K562 (cell line): ENCODE data around the gene PPP1R13L. TPM values are rescaled to one million over a fixed set of nuclear protein-coding genes. Genes with fewer than 3 reads are reported as not detected.
A peak's percentile ranks its signal among the peaks of the same experiment; 100 is the strongest.

Source experiments
- CBX2 ChIP-seq: fragments of 200-600 bp; sonication (generic); IDR thresholded peaks from one replicate; pipeline ENCODE4 v1.6.1; 2012; ENCODE audit warnings: mild to moderate bottlenecking, low read length, inconsistent platforms; ENCODE audit not compliant: insufficient read depth, poor library complexity, severe bottlenecking
- CHD2 ChIP-seq: IDR thresholded peaks from 2 replicates; pipeline ENCODE4 v1.6.1; 2011; ENCODE audit warnings: low read depth, low read length
- CREB1 ChIP-seq, 2 experiments: sonication (generic) in 1 of 2; formaldehyde crosslinking in 1 of 2; IDR thresholded peaks; 2 replicates each; pipeline versions ENCODE4 v1.6.1 to v1.8.0; 2012 to 2022; ENCODE audit warnings: inconsistent platforms in 1 of 2, mild to moderate bottlenecking in 1 of 2, missing genetic modification reagents in 1 of 2, moderate library complexity in 1 of 2
- DACH1 ChIP-seq: fragments of 450-650 bp; IDR thresholded peaks from 2 replicates; pipeline ENCODE4 v1.6.1; 2018; ENCODE audit not compliant: partially characterized antibody
- MCM3 ChIP-seq: fragments of 450-650 bp; IDR thresholded peaks from 2 replicates; pipeline ENCODE4 v1.6.1; 2016
- NFRKB ChIP-seq: fragments of 450-650 bp; IDR thresholded peaks from 2 replicates; pipeline ENCODE4 v1.6.1; 2016; ENCODE audit warnings: low read depth
- PHF21A ChIP-seq: fragments of 450-650 bp; IDR thresholded peaks from 2 replicates; pipeline ENCODE4 v1.6.1; 2017; ENCODE audit warnings: low read depth, borderline replicate concordance
- POLR3G ChIP-seq: IDR thresholded peaks from 2 replicates; pipeline ENCODE4 v1.6.1; 2011; ENCODE audit not compliant: insufficient read length, insufficient replicate concordance; ENCODE audit errors: extremely low read depth
- RBM25 ChIP-seq: fragments of 200-400 bp; formaldehyde crosslinking; IDR thresholded peaks from 2 replicates; pipeline ENCODE4 v1.6.1; 2018; ENCODE audit warnings: low read length, low read depth, moderate library complexity; ENCODE audit not compliant: severe bottlenecking
- RFX5 ChIP-seq: IDR thresholded peaks from 2 replicates; pipeline ENCODE4 v1.6.1; 2011; ENCODE audit warnings: low read depth, mild to moderate bottlenecking, improper control_type of control experiment, low read length
- ZNF780A ChIP-seq: fragments of 250-450 bp; sonication (Bioruptor Pico); IDR thresholded peaks from 2 replicates; pipeline ENCODE4 v1.5.0; 2021; ENCODE audit warnings: mild to moderate bottlenecking
- polyA plus RNA-seq, 8 experiments: library from polyadenylated mRNA; depleted of rRNA in 4 of 8; stranded (reverse) in 5 of 8; unstranded in 3 of 8; fragments of >200 nt; fragmentation: Nextera tagmentation in 2 of 8; fragmentation: Illumina TruSeq in 1 of 8; extraction: Ambion mirVana in 2 of 8; extraction: Trizol in 1 of 8; gene quantifications; 2 replicates each; pipeline versions ENCODE4 v1.2.1 to v1.2.3, GENCODE V29; 2011 to 2014; ENCODE audit warnings: inconsistent platforms in 1 of 8, missing spikeins in 1 of 8
- total RNA-seq, 7 experiments: library from RNA; depleted of rRNA in 6 of 7; stranded (reverse); fragments of >200 nt in 6 of 7; fragmentation: Illumina TruSeq in 2 of 7; extraction: Trizol in 2 of 7; gene quantifications; 2 replicates each; pipeline versions ENCODE4 v1.2.1 to v1.2.3, GENCODE V29; 2011 to 2021; ENCODE audit warnings: low replicate concordance in 1 of 7
- TF ChIP-seq, protein P1 (sequence below): fragments of 450-650 bp; IDR thresholded peaks from 2 replicates; pipeline ENCODE4 v1.6.1; 2016; ENCODE audit warnings: low read depth
- TF ChIP-seq, protein P2 (sequence below): sonication (generic); formaldehyde crosslinking; IDR thresholded peaks from 2 replicates; pipeline ENCODE4 v1.8.0; 2022; ENCODE audit warnings: missing genetic modification reagents, mild to moderate bottlenecking, moderate library complexity, borderline replicate concordance
- TF ChIP-seq, protein P3 (sequence below), 3 experiments: fragments of 200-800 bp in 1 of 3; fragments of 250-450 bp in 1 of 3; fragments of 450-650 bp in 1 of 3; sonication (Bioruptor Pico) in 1 of 3; sonication (Bioruptor generic) in 1 of 3; formaldehyde crosslinking in 1 of 3; IDR thresholded peaks; 2 replicates each; pipeline versions ENCODE4 v1.6.1 to v1.8.0; 2016 to 2022; ENCODE audit warnings: mild to moderate bottlenecking in 2 of 3, missing genetic modification characterization in 2 of 3, missing compliant biosample characterization in 1 of 3, moderate library complexity in 1 of 3

The PPP1R13L gene
- total and polyA plus RNA-seq, 9 of the 15 experiments (the other 6 are each of a cell fraction or from before 2014, with no cell fraction given) = 0.32 to 6.7 (median 2.0) TPM

DNA sequence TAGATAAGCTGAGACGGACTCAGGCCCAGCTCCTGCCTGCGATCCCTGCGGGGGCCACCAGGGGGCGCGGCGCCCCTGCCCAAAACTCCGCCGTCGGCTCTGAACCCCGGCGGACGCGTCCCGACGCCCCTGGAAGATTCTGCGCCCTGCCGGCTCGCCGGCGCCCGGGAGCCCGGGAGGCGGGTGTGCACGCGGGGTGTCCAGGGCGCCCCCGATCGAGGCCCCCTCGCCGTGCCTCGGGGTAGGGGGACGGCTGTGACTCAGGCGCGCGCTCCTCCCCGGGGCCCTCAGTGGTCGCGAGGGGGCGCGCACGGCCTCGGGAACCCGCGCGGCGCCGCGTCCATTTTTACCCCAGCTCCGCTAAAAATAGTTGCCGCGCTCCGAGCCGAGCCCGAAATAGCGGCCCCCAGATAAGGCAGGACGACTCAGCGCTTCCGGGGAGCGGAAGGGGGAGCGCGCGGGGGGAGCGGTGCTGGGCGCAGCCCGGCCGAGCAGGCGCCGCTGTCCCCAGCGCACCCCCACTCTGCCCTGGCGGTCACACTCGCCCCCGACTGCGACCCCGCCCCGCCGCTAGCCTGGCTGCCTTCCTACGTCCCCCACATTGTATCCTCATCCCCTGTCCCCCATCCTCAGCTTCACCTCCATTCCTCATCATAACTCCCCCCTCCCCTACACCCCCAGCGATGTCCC, 34.8 kb upstream of the PPP1R13L start (continued):
- TF ChIP-seq CREB1 (IDR thresholded peaks at IDR 0.05) (peak; percentile 62; the same call in 1 of the 2 replicates), CREB1 (CRISPR knock-in tag; IDR thresholded peaks at IDR 0.05) (no peak), MCM3 (no peak), CHD2 (no peak), ZNF780A (CRISPR knock-in tag) (no peak), PHF21A (no peak), DACH1 (peak; percentile 26), RFX5 (no peak), NFRKB (no peak), CBX2 (no peak), POLR3G (no peak), RBM25 (peak; percentile 61)
- TF ChIP-seq, protein P1, sequence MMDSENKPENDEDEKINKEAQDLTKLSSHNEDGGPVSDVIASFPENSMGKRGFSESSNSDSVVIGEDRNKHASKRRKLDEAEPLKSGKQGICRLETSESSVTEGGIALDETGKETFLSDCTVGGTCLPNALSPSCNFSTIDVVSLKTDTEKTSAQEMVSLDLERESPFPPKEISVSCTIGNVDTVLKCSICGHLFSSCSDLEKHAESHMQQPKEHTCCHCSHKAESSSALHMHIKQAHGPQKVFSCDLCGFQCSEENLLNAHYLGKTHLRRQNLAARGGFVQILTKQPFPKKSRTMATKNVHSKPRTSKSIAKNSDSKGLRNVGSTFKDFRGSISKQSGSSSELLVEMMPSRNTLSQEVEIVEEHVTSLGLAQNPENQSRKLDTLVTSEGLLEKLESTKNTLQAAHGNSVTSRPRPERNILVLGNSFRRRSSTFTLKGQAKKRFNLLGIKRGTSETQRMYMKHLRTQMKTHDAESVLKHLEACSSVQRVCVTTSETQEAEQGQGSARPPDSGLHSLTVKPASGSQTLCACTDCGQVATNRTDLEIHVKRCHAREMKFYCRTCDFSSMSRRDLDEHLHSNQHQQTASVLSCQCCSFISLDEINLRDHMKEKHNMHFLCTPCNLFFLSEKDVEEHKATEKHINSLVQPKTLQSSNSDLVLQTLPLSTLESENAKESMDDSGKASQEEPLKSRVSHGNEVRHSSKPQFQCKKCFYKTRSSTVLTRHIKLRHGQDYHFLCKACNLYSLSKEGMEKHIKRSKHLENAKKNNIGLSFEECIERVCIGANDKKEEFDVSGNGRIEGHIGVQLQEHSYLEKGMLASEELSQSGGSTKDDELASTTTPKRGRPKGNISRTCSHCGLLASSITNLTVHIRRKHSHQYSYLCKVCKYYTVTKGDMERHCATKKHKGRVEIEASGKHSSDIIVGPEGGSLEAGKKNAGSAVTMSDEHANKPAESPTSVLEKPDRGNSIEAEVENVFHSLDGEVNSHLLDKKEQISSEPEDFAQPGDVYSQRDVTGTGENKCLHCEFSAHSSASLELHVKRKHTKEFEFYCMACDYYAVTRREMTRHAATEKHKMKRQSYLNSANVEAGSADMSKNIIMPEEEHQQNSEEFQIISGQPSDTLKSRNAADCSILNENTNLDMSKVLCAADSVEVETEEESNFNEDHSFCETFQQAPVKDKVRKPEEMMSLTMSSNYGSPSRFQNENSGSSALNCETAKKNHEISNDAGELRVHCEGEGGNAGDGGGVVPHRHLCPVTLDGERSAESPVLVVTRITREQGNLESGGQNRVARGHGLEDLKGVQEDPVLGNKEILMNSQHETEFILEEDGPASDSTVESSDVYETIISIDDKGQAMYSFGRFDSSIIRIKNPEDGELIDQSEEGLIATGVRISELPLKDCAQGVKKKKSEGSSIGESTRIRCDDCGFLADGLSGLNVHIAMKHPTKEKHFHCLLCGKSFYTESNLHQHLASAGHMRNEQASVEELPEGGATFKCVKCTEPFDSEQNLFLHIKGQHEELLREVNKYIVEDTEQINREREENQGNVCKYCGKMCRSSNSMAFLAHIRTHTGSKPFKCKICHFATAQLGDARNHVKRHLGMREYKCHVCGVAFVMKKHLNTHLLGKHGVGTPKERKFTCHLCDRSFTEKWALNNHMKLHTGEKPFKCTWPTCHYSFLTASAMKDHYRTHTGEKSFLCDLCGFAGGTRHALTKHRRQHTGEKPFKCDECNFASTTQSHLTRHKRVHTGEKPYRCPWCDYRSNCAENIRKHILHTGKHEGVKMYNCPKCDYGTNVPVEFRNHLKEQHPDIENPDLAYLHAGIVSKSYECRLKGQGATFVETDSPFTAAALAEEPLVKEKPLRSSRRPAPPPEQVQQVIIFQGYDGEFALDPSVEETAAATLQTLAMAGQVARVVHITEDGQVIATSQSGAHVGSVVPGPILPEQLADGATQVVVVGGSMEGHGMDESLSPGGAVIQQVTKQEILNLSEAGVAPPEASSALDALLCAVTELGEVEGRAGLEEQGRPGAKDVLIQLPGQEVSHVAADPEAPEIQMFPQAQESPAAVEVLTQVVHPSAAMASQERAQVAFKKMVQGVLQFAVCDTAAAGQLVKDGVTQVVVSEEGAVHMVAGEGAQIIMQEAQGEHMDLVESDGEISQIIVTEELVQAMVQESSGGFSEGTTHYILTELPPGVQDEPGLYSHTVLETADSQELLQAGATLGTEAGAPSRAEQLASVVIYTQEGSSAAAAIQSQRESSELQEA = no peak
- TF ChIP-seq, protein P2, sequence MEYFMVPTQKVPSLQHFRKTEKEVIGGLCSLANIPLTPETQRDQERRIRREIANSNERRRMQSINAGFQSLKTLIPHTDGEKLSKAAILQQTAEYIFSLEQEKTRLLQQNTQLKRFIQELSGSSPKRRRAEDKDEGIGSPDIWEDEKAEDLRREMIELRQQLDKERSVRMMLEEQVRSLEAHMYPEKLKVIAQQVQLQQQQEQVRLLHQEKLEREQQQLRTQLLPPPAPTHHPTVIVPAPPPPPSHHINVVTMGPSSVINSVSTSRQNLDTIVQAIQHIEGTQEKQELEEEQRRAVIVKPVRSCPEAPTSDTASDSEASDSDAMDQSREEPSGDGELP (CRISPR knock-in tag) = peak; percentile 67; the same call in 1 of the 2 replicates
- TF ChIP-seq, protein P3, sequence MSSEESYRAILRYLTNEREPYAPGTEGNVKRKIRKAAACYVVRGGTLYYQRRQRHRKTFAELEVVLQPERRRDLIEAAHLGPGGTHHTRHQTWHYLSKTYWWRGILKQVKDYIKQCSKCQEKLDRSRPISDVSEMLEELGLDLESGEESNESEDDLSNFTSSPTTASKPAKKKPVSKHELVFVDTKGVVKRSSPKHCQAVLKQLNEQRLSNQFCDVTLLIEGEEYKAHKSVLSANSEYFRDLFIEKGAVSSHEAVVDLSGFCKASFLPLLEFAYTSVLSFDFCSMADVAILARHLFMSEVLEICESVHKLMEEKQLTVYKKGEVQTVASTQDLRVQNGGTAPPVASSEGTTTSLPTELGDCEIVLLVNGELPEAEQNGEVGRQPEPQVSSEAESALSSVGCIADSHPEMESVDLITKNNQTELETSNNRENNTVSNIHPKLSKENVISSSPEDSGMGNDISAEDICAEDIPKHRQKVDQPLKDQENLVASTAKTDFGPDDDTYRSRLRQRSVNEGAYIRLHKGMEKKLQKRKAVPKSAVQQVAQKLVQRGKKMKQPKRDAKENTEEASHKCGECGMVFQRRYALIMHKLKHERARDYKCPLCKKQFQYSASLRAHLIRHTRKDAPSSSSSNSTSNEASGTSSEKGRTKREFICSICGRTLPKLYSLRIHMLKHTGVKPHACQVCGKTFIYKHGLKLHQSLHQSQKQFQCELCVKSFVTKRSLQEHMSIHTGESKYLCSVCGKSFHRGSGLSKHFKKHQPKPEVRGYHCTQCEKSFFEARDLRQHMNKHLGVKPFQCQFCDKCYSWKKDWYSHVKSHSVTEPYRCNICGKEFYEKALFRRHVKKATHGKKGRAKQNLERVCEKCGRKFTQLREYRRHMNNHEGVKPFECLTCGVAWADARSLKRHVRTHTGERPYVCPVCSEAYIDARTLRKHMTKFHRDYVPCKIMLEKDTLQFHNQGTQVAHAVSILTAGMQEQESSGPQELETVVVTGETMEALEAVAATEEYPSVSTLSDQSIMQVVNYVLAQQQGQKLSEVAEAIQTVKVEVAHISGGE (CRISPR knock-in tag; IDR thresholded peaks at IDR 0.05) = peak in 2 of 3 experiments; percentile 78 to 97; a peak in 4 of 6 replicates
